NCI-H187 (cell line): ENCODE data around the gene ATG16L1.

Source experiments
- DNase-seq, 2 experiments: peaks; one replicate each; lab custom pipeline; 2025; lab: John Stamatoyannopoulos, UW

Gene ATG16L1

GRCh38 chr2:233260661-233261060 lies 9.2 kb downstream of the ATG16L1 start:
- no peak for DNase-seq

GRCh38 chr2:233261819-233262555 lies 10.5 kb downstream of the ATG16L1 start:
- DNase-seq: no peak

GRCh38 chr2:233262562-233262961 lies 11.1 kb downstream of the ATG16L1 start:
- DNase-seq: no peak

GRCh38 chr2:233263045-233263570 lies 11.6 kb downstream of the ATG16L1 start:
- no peak for DNase-seq

- no peak for DNase-seq
These were observed 13.2 kb downstream of the ATG16L1 start for GRCh38 chr2:233264667-233265066.

- DNase-seq: no peak
These were observed 14.5 kb downstream of the ATG16L1 start for GRCh38 chr2:233265899-233266431.

- no peak for DNase-seq
These were observed 15.0 kb downstream of the ATG16L1 start for GRCh38 chr2:233266481-233266880.

GRCh38 chr2:233267516-233268245 lies 16.2 kb downstream of the ATG16L1 start:
- DNase-seq: no peak

GRCh38 chr2:233270366-233270765 lies 18.9 kb downstream of the ATG16L1 start:
- DNase-seq: no peak

- no peak for DNase-seq
These were observed 19.5 kb downstream of the ATG16L1 start for GRCh38 chr2:233270951-233271350.

- DNase-seq: no peak
These were observed 20.2 kb downstream of the ATG16L1 start for GRCh38 chr2:233271693-233272092.

- DNase-seq: no peak
These were observed 21.6 kb downstream of the ATG16L1 start for GRCh38 chr2:233273120-233273519.

- no peak for DNase-seq
These were observed 23.8 kb downstream of the ATG16L1 start for GRCh38 chr2:233275223-233275622.

GRCh38 chr2:233278921-233279320 lies 27.4 kb downstream of the ATG16L1 start:
- DNase-seq: no peak

- DNase-seq: no peak
These were observed 28.7 kb downstream of the ATG16L1 start for GRCh38 chr2:233280114-233280693.

- DNase-seq: no peak
These were observed 30.1 kb downstream of the ATG16L1 start for GRCh38 chr2:233281553-233281952.

- no peak for DNase-seq
These were observed 30.6 kb downstream of the ATG16L1 start for GRCh38 chr2:233281992-233282603.

GRCh38 chr2:233285921-233286320 lies 34.4 kb downstream of the ATG16L1 start:
- no peak for DNase-seq

- DNase-seq: no peak
These were observed 36.4 kb downstream of the ATG16L1 start for GRCh38 chr2:233287871-233288270.

GRCh38 chr2:233288663-233289062 lies 37.2 kb downstream of the ATG16L1 start:
- DNase-seq: no peak

- DNase-seq: no peak
These were observed 38.2 kb downstream of the ATG16L1 start for GRCh38 chr2:233289648-233290047.
